ENCODE results near the gene CALHM2.
A peak's percentile ranks its signal among the peaks of the same experiment; 100 is the strongest.

Gene CALHM2

DNA sequence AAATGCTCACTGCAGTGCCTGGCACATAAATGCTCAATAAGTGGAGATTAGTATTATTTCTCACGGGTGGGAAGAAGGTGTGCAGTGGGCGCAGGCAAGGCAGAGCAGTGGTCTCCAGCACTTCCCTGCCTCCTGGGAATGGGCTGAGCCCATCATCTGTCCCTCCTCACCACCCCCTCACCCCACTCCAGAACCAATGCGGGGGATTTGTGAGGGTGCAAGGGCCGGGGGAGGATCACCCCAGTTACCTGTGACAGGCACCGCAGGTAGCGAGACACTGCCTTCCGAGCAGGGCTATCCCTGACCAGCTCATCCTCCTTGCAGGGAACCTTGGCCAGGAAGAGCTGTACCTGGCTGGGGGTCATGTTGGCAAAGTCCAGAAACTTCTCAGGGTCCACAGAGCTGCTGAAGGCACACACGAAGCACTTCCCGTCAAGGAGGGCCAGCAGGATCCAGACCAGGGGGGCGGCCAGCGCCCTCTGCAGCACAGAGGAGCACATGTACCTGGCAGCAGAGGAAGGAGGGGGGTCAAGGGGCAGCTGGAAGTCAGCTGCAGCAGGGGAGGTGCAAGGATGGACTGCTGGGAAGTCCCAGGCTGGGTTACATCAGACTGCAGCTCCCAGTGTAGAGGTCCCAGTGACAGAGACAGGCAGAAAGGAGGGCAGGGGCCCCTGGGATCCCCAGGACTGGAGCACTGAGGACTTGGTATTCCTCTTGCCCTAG is 24.0 kb upstream of the CALHM2 start:
- no peak for DNase-seq (ENCODE audit: low read depth in 2 of 2)

DNA sequence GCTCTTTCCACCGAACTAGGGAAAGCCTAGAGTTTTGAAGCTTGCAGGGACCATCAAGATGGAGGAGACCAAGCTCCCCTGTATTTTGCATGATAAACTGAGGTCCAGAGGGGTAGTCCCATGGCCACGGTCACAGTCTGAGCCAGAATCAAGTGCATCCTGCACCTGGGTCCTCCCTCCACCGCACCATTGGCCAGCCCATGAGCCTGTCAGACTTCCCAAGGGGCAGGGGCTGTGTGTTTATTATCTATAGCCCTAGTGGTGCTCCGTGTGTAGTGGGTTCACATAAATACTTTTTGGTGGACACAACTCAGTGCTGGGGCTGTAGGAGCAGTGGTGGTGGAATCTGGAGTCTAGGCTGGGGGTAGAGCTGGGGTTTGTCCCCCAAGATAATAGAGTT is 23.3 kb upstream of the CALHM2 start:
- DNase-seq (ENCODE audit: low read depth in 2 of 2): no peak

DNA sequence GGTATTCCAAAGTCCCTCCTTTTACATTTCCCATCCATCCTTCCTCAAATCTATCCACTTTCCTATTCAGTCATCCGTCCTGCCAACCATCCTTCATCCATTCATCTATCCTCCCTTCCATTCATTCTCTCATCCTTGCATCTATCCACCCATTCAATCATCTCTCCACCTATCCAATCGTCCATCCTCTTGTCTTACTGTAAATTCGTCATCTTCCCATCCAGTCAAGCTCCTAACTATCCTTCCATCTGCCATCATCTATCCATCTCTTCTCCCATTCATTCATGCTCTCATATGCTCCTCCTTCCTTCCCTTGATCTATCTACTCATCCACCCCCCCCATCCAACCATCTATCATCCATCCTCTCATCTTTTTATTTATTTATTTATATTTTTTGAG is 21.9 kb upstream of the CALHM2 start:
- no peak for DNase-seq (ENCODE audit: low read depth in 2 of 2)

DNA sequence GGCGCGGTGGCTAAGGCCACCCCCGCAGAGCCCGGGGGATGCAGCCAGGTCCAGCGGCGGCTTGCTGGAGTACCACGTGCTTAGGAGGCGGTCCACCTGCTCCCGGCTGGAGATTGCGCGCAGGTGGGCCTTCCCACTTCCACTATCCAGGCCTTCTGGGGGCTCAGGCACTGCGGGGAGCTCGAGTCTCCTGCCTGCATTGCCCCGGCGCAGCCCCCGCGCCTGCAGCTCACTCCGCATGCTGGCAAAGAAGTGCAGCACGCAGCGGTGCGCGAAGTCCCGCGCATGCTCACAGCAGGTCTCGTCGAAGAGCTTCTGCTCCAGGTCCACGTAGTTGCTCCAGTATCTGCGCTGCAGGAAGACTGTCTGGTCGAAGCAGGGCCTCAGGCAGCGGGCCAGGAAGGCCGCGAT is 21.1 kb upstream of the CALHM2 start:
- DNase-seq (ENCODE audit: low read depth in 2 of 2): no peak

DNA sequence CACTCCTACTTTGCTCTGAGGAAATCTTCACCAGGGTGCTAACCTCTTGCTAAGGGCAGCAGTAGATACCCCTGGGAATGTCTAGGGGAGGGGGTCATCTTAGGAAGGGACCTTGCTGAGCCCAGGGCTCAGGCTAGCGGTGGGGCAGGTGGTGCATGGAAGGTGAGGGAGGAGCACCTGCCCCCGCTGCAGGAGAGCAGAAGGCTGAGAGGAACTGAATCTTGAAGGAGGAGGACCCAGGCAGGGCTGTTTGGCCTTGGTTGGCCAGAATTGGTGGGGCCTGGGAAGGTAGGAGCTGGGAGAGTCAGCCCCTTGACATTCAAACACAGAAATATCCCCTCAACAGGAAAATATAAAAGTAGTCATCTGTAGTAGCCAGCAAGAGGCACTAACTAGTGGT is 19.8 kb upstream of the CALHM2 start:
- DNase-seq (ENCODE audit: low read depth in 2 of 2): no peak

DNA sequence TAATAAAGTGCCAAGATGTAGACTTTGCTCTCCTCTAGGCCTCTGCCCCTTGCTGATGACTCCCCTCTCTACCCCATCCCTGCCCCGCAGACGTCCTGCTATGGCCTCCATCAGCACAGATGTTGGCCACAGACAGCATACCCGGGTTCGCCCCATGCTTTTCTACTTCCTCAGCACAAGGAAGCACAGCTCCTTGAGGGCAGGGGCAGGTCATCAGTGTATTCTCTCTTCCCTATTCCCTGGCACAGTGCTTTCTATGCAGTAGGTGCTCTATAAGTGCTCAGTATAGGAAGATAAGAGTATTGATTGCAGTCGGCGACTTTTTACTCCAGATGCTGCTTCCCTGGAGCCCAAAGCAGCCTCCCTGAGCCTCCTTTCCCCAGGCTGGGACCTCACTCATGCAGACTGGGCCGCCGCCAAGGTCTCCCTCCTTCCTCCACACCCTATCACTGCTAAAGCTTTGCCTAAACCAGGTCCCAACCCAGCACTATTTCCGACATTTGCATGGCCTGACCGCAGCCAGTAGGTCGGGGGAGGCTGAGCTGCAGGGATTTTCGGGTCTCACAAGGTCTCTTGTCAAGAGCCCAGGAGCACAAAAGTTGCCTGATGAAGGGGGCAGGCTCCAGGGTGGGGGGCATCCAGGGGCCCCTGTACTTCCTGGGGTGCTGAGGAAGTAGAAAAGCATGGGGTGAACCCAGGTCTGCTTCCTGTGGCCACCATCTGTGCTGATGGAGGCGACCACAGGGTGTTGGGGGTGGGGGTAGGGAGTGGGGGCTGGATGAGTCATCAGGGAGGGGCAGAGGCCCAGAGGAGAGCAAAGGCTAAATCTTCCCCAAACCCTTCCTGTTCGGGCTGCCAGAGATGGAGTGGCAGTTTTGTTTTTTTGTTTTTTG is 18.8 kb upstream of the CALHM2 start:
- peak in 1 of 2 donors; percentile 37 for DNase-seq (ENCODE audit: low read depth in 2 of 2)

DNA sequence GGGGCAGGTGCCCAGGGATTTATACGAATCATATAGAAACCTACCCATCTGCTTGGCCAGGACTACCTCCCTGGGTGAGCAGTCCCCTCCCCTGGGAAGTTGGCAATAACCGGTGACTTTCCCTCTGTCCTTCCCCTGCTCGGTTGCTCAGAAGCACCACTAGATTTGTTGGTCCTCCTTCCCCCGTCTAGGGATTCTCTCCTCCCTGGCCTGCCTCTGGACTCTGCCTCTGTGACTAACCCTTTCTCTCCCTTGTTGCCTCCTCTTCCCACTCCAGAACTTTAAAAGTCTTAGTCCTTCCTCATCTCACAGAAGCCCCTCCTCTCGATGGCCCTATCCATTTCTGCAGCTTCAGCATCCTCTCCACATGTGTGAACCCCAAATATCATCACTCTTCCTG is 17.0 kb upstream of the CALHM2 start:
- DNase-seq (ENCODE audit: low read depth in 2 of 2): no peak

DNA sequence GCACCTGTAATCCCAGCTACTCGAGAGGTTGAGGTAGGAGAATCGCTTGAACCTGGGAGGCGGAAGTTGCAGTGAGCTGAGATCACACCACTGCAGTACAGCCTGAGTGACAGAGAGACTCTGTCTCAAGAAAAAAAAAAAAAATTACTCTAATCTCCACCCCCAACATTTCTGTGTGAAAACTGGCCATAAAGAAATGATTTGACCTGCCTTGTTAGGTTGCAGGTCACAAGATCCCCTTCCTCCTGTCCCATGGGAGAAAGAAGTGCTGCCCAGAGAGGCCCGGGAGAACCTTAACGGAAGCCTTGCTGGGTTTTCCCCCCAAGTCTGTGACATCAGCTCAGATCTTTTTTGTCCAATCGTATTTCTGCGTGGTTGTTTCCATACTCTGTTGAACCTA is 15.2 kb upstream of the CALHM2 start:
- no peak for DNase-seq (ENCODE audit: low read depth in 2 of 2)

DNA sequence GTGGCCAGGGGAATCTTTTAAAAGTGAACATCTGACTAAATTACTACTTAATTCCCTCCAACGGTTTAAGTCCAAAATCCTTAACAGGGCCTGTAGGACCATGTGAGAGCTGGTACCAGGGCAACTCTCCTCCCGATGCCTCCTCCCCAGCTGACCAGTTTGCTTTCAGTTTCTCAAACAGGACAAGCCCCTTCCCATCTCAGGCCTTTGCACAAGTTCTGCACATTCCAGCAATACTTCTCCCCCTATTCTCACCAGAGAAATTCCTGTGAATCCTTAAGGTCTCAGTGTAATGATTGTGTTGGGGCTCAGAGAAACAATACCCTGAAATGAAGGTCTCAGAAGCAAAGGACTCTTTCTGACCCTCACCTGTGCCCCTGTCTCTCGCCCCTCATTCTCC is 14.6 kb upstream of the CALHM2 start:
- DNase-seq (ENCODE audit: low read depth in 2 of 2): no peak

DNA sequence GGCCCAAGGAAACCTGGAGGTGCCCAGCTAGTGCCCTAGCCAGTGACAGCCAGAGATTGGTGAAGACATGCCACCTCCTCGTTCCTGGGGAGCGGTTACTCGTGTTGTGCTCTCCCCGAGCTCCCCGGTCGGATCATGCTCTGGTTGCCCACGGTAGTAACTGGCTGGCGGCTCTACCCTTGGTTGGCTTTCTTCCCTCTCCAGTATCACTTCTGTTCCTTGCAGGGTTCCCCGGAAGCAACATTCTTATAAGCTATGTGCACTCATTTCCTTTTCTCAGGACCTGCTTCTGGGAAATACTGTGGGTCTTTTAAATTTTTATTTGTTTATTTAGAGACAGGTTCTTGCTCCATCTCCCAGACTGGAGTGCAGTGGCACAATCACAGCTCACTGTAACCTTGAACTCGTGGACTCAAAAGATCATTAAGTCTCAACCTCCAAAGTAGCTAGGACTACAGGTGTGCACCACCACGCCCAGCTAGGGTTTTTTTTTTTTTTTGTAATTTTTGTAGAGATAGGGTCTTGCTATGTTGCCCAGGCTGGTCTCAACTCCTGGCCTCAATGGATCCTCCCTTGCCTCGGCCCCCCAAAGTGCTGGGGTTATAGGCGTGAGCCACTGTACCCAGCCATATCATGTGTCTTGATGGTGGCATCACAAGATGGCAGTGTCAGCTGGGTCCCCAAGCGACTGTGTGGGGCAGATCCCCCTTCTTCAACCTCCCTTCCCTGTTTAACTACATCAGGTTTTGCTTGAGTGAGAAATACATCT is 13.4 kb upstream of the CALHM2 start:
- no peak for DNase-seq (ENCODE audit: low read depth in 2 of 2)

DNA sequence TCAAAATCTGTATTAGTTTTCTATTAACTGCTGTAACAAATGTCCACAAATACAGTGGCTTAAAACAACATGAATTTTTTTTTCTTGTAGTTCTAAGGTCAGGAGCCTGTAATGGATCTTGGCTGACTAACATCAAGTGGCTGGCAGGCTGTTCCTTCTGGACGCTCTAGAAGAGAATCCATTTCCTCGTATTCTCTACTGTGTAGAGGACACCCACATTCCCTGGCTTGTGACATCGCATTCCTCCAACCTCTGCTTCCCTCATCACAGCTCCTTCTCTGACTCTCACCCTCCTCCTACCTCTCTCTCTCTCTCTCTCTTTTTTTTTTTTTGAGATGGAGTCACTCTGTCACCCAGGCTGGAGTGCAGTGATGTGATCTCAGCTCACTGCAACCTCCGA is 11.3 kb upstream of the CALHM2 start:
- no peak for DNase-seq (ENCODE audit: low read depth in 2 of 2)

DNA sequence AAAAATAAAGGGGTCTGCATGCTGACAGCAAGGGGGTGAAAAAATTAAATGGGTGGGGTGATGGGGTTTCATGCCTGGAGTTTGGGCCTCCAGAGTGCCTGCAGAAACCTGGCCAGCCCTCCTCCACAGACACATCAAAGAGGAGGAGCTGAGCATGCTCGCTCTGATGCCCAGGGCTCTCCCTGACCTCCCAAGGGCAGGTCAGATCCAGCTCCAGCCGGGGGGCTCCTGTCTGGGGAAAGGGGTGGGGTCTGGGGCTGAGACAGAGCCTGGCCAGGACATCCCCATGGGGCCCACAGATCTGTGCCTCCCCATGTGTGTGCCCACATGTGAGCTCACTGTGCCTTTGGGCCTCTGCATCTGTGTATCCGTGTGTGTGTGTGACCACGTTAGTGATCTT is 7.4 kb upstream of the CALHM2 start:
- no peak for DNase-seq (ENCODE audit: low read depth in 2 of 2)

DNA sequence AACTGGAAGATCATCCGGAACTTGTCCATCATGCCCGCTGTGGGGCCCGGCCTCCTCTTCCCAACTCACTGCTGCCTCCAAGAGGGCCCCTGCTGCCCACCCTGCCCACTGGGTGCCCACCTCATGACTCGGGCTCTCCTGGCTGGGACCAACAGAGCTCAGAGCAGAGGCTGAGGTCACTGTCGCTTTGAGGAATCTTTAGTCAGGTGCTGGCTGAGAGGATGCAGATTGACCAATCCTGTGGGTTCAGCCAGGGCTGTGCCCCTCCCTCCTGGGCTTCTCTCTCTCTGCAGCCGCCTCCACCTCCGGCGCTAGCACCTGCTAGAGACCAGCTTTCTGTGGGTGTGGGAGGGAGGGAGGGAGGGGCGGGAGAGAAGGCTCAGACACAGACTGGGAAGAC is 6.5 kb upstream of the CALHM2 start, which contains the start of gene CALHM1:
CALHM1 (minus strand) TSS at position 181 of the 400 bp plus-strand sequence; CDS start at position 32, 149 bp downstream.
- DNase-seq (ENCODE audit: low read depth in 2 of 2): no peak

DNA sequence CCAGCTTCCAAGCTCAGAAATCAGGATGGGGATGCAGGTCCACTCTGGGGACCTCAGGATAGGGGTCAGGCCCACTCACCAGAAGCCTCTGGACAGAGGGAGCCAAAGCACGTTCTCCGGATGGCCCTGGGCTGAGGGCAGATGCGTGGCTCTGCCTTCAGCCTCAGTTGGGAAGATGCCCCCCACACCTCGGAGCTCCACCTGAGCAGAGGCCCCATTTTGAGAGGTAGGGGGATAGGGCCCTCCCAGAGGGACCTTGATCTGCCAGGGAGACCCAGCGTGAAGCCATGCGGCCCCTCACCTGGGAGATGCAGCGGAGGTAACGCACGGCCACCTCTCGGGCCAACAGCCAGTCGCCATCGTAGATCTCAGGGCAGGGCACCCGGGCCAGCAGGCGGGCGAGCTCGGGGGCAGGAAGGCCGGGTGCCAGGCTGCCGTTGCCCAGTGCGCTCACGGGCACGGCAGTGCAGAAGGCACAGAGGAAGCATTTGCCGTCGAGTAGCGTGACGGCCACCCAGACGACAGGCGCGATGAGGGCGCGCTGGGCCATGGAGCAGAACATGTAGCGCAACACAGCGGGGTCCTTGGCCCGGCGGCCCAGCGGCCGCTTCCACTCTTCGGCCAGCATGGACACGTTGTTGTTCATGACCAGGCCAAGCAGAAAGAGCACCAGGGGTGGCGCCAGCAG is 5.9 kb upstream of the CALHM2 start:
- DNase-seq (ENCODE audit: low read depth in 2 of 2): no peak

DNA sequence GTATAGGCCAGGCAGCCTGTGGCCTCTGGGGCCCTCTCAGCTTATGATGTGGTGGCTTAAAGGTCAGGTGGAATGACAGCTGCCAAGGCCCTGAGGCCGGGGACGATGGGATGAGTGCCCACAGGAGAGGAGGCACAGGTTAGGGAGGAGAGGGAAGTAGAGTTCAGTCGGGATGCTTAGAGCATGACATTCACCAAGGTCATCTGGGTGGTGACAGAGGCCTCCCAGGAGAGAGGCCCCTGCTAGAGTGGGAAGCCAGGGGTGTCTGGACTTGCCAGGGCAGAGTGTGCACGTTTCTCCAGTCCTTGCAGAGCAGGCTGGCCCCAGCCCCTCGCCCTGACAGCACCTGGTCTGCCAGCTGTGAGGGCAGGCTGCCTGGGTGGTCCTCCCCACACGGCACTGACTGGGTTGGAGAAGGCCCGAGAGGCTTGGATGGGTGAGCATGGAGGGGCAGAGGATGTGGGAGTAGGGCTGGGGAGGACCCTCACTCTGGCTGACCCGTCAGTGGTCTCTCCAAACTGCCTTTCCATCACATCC is 5.1 kb upstream of the CALHM2 start:
- DNase-seq (ENCODE audit: low read depth in 2 of 2): no peak

DNA sequence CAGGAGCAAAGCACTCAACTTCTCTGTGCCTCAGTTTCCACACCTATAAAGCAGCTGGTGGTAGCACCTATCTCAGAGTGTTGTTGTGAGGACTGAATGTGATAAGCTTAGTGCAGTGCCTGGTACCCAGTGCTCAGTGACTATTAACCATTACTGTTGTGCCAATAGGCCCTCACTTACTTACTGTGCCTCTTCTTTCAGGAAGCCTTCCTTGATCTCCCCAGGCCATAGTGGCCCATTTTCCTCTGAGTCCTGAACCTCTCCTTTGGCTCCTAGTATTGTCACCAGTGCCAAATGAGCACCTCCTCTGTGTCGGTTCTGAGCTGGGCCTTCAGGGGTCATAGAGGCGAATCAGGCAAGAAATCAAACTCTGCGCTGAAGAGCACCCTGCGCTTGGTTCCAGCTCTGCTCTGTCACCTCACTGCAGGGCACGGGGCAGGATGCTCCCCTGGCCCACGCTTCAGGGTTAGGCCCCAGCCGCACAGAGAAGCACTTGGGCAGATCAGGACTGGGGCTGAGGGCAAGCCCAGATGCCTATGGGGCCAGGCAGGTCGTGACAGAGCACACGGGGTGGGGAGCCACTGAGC is 4.0 kb upstream of the CALHM2 start:
- DNase-seq (ENCODE audit: low read depth in 2 of 2): no peak

DNA sequence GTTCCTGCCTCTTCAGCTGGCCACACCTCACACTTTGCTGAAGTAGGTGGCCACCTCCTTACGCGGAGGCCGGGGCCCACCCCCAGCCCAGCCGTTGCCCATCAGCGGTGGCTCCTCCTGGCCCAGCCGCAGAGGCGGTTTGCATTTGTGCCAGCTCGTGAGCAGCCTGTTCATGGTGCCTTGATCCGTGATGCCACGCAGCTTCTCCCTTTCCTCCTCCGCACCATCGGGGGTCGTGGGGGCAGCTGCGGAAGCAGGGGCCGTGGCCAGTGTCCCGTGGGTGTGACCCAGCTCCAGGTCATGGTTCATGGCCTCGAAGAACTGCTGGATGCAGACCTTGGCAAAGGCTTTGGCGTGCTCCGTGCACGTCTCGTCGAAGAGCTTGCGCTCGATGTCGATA is 3.1 kb upstream of the CALHM2 start:
- DNase-seq (ENCODE audit: low read depth in 2 of 2): no peak

DNA sequence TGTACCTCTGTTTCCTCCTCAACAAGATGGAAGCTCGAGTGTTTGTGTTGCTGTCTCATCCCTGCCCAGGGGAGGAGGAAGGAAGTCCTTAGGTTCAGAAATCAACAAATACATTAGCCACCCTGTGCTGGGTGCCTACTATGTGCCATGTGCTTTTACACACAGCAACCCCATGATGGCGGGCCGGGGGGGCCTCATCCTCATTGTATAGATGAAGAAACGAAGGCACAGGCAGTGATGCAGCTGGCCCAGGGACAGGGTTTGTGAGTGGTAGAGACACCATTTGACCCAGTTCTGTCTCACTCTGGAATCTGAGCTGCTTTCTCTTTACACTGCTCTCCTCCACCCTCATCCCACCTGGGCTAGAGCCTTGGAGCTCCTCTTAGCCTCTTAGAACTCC is 1.9 kb upstream of the CALHM2 start:
- no peak for DNase-seq (ENCODE audit: low read depth in 2 of 2)

DNA sequence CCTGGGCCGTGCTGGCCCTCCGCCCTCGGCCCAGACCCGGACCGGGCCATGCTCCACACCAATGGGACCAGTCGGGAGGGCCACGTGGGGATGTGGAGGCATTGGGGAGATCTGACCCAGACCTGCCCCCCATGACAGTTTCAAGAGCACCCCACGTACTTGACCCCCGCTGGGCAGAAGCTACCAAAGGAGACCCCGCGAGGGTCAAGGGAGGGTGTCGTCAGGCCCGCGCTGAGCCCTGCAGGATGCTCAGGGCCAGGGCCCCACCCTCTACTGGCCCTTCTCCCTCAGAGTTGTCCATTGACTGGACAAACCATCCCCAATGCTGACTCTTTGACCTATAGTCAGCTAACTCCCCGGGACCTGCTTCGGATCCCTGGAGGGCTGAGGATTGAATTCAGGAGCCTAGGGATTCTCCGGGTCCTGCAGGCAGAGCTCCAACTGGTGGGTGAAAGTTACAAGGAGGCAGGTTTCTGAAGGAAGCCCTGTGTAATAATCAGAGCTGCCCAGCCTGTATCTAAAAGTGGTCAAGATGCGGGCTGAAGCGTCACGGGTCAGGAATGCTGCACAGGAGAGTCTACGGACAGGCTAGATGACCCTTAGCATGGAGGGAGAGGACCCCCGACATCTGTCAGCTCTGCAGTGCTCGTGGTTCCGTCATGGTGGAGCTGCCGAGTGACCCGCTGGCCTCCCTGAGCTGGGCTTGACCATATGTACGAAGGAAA is 498 bp upstream of the CALHM2 start:
- DNase-seq (ENCODE audit: low read depth in 2 of 2): no peak

DNA sequence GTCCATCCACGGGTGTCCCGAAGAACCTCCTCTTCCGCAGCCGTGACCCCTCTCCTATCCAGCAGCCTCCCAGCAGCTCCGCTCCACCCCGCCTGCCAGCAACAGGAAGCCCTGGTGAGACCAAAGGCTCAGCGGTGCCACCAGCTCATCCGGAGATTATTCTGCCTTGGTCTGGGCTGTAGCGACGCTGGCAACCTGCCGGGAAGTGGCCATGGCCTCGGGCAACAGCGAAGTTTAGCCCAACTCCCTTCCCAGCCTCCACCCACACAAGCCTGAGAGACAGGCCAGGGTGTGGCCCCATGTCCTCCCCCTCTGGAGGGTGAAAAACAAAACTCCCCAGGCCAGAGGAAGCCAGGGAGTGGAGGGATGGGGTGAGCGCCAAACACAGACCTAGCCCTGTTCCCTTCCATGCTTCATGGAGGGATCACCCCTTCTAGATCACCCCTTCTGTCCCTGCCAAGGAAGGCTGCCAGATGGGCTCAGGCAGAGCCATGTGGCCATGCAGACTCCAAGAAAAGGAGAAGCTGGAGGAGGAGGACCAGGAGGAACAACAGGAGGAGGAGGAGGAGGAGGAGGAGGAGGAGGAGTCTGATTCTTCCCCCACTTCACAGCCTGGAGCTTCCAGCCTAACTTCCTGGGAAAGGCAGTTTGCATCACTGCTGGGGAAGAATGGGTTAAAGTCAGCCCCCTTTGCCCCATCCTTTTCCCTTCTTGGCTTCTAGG is 918 bp downstream of the CALHM2 start:
- peak; percentile 19 to 35 for DNase-seq (ENCODE audit: low read depth in 2 of 2)
